SJSA1 (cell line): ENCODE measurements around the gene MAS1L. TPM values are rescaled to one million over a fixed set of nuclear protein-coding genes. Genes with fewer than 3 reads are reported as not detected.

ENCODE experiments used
- DNase-seq, 2 experiments: peaks; one replicate each; pipeline ENCODE4 v3.0.0-alpha.2; 2015 to 2020; ENCODE audit warnings: low spot score in 2 of 2, low read depth in 1 of 2
- H3K27ac ChIP-seq: fragments of 250-450 bp; sonication (Bioruptor Pico); 2 replicates; pipeline ENCODE4 v1.5.1; 2020; ENCODE audit warnings: mild to moderate bottlenecking, moderate library complexity
- H3K27me3 ChIP-seq: fragments of 250-450 bp; sonication (Bioruptor Pico); replicated peaks from 2 replicates; pipeline ENCODE4 v1.5.1; 2020; ENCODE audit warnings: mild to moderate bottlenecking, moderate library complexity
- H3K36me3 ChIP-seq: fragments of 250-450 bp; sonication (Bioruptor Pico); 2 replicates; pipeline ENCODE4 v1.5.1; 2020; ENCODE audit warnings: mild to moderate bottlenecking
- H3K4me1 ChIP-seq: fragments of 250-450 bp; sonication (Bioruptor Pico); replicated peaks from 2 replicates; pipeline ENCODE4 v1.6.1; 2021; ENCODE audit warnings: mild to moderate bottlenecking
- H3K4me3 ChIP-seq: fragments of 250-450 bp; sonication (Bioruptor Pico); 2 replicates; pipeline ENCODE4 v1.5.1; 2020; ENCODE audit warnings: mild to moderate bottlenecking
- H3K9me3 ChIP-seq: fragments of 250-450 bp; sonication (Bioruptor Pico); replicated peaks from 2 replicates; pipeline ENCODE4 v1.5.1; 2020; ENCODE audit warnings: mild to moderate bottlenecking
- total RNA-seq: library from RNA; depleted of rRNA; stranded (reverse); fragments of >200 nt; shearing (Covaris generic); gene quantifications from 2 replicates; pipeline ENCODE4 v1.2.3, GENCODE V29; 2014; rRNA removed

Gene MAS1L
- not detected in 2 replicates for total RNA-seq

DNA sequence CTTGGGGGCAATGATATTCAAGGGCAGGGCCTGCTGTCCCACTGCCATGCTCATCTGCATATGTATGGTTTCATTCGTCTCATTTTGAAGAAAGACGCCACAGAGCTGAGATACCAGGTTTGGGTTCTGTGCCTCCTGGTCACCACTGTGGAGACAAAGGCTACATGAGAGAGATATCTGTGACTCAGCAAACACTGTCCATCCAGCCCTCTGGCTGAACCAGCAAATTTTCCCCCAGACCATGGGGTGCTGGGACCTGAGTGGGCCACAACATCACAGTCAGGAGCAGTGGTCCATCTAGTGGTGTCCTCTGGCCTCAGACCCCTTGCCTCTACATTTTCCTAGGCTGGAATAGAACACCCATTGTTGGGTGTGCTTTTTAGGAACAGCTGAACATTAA is at the start of gene MAS1L:
Gene MAS1L, minus strand, starts transcription at position 297 of the 400 bp plus-strand sequence. Its CDS starts 54 bp downstream, at position 243.
- no peaks in the 10 kb centered on the region for H3K4me1 ChIP-seq
- no peaks in the 10 kb centered on the region for H3K36me3 ChIP-seq
- H3K27ac ChIP-seq: no peak within 1 kb of the TSS
- H3K9me3 ChIP-seq: no peaks in the 10 kb centered on the region
- no peaks in the 10 kb centered on the region; the same call in 1 of the 2 replicates for H3K27me3 ChIP-seq
- no peak for DNase-seq
- H3K4me3 ChIP-seq: no peak within 1 kb of the TSS

DNA sequence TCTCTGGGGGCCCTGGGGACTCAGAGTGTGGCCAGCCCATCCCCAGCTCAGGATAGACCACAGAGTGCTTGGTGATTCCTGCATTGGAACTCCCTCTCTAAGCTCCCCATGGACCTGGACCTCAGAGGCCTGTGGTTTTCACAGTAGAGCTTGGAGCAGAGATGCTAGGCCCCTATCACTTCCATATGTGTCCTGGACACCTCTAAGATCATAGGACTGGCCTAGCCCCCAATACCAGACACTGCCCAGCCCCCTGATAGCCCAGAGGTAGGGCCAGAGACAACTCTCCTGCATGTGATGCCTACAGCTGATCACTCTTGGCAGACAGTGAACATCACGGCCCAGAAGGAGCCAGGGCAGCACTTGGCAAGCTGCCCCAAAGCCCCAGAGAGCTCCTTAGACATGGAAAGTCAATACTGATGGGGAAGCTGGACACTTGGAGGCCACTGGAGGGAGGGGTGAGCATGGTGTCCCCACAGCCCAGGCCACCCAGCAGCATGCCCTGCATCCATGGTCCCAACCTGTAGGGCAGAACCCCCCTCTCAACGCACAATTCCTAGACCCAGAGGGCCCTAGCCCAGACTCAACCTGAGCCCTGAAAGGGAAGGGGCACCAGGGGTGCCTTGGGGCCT is 44.7 kb upstream of the MAS1L start:
- no peaks in the 10 kb centered on the region for H3K4me1 ChIP-seq

DNA sequence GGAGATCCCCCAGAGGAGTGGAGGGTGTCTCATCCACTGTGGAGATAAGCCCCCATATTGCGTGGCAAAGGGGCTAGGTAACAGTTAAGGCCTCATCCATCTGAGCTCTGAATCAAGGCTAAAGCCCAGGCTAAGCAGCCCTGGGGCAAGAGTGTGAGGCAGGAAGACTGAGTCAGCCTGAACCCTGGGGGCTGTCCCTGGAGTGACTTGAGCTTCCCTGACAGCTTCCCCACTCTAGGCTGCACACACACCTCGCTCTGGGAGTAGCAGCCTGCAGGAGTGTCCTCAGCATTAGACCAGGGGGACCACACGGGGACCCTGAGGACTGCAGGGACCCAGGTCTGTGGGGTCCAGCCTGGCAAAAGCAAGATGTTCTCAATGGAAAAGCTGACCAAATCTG is 43.9 kb upstream of the MAS1L start:
- DNase-seq: no peak
- no peak overlapping the region for H3K4me3 ChIP-seq
- H3K4me1 ChIP-seq: no peaks in the 10 kb centered on the region
- H3K27ac ChIP-seq: no peak overlapping the region
- H3K9me3 ChIP-seq: no peaks in the 10 kb centered on the region
- H3K36me3 ChIP-seq: no peaks in the 10 kb centered on the region
- no peaks in the 10 kb centered on the region; the same call in 1 of the 2 replicates for H3K27me3 ChIP-seq

More for the DNA sequence above, 44.7 kb upstream of the MAS1L start:
- Histone ChIP-seq H3K36me3 (no peaks in the 10 kb centered on the region), H3K4me3 (no peak overlapping the region), H3K27ac (no peak overlapping the region), H3K27me3 (no peaks in the 10 kb centered on the region; the same call in 1 of the 2 replicates), H3K9me3 (no peaks in the 10 kb centered on the region)
- DNase-seq: no peak

DNA sequence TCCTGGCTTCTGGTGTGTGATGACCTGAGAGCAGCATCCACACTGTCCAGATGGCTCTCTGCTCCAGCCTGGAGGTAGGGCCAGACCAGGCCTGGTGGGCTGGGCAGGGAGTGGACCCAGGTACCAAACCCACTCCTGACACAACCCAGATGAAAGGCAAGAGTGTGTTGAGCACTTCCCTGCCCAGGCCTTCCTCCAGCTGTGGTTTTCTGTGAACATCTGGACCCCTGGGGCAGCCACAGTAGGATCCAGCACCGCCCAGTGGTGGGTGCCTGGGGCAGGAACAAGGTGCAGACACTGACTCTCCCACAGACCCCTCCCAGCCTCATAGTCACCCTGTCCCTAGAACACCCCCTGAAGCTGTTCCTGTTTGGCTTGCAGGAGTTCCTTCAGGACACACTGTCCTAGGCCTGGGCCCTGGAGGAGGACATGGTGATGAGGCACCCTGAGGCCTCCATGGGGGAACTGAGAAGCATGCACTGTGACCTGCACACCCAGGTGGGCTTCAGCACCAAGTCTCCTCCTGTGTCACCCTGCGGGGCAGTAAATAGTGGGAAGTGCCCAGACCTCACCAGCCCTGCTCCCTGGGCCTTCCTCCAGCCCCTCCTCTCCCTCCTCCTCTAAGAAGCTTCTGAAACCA is 43.0 kb upstream of the MAS1L start:
- Histone ChIP-seq H3K36me3 (no peaks in the 10 kb centered on the region), H3K4me1 (no peaks in the 10 kb centered on the region), H3K4me3 (no peak overlapping the region), H3K9me3 (no peaks in the 10 kb centered on the region), H3K27ac (no peak overlapping the region), H3K27me3 (no peaks in the 10 kb centered on the region)
- no peak for DNase-seq

DNA sequence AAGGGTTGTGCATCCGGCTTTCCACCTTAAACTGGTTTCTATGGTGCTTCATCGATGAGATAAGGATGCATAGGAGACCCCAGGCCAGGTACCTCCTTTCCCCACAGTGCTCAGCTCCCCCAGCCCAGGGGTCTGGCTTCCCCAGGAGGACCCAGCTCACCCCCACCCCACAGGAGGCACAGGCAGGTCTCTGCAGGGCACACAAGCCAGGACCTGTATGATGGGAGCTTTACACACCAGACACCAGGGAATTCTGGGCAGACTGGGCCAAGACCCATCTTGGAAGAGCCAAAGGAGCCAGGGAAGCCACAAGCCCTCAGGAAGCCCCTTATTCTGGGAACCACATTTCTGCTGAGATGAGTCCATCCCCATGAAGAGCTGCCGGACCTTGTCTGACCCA is 42.2 kb upstream of the MAS1L start:
- DNase-seq: no peak
- H3K27ac ChIP-seq: no peak overlapping the region
- no peaks in the 10 kb centered on the region for H3K27me3 ChIP-seq
- H3K4me3 ChIP-seq: no peak overlapping the region
- H3K36me3 ChIP-seq: no peaks in the 10 kb centered on the region
- H3K9me3 ChIP-seq: no peaks in the 10 kb centered on the region
- H3K4me1 ChIP-seq: no peaks in the 10 kb centered on the region

- H3K36me3 ChIP-seq: no peaks in the 10 kb centered on the region
- H3K27ac ChIP-seq: no peak overlapping the region
- no peak overlapping the region for H3K4me3 ChIP-seq
- no peak for DNase-seq
- no peaks in the 10 kb centered on the region for H3K27me3 ChIP-seq
- no peaks in the 10 kb centered on the region for H3K9me3 ChIP-seq
- no peaks in the 10 kb centered on the region for H3K4me1 ChIP-seq
Measured at GRCh38 chr6:29528988-29529560, 41.3 kb upstream of the MAS1L start.

DNA sequence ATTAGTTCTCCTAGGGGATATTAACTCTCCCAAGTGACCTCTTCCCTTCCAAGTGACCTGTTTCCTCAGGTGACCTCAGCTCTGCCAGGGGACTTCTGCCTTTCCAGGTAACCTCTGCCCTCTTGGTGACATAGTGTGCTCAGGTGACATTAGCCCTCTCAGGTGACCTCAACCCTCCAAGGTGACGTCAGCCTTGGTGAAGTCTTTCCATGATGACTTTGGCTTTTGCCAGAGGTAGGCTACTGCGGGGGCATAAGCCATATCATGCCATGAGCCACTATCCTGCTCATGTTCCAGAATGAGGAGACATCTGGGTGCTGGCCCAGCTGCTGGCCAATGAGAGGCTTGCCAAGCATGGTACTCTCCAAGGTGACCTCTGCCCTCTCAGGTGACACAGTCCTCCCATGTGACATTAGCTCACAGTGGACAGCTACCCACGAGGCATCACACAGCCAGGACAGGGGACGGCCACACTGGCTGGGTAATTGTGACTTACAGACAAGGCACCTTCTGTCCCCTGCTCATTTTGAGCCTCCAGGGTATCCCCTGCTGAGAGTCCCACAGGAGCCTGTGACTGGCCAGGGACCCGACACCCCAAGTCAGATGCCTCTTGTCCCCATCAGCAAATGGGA is 40.7 kb upstream of the MAS1L start:
- H3K36me3 ChIP-seq: no peaks in the 10 kb centered on the region
- DNase-seq: no peak
- H3K4me3 ChIP-seq: no peak overlapping the region
- no peaks in the 10 kb centered on the region for H3K9me3 ChIP-seq
- no peaks in the 10 kb centered on the region for H3K4me1 ChIP-seq
- no peak overlapping the region for H3K27ac ChIP-seq
- H3K27me3 ChIP-seq: no peaks in the 10 kb centered on the region

DNA sequence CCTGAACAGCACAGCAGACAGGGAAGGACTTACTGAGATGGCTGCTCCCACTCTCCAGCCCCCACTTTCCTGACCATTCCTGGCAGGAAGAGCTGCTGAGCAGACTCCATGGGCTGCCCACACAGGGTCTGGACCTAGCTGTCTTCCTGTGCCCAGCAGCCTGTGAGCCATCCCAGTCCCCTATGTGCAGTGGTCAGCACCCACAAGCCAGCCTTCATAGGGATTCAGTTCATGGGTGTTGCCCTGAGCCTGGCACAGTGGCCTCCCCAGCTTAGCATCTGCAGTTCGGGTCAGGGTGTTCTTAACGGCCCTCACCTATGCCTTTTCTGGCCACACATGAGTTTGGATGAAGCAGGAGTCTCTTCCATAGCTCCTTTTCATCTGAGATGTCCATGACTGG is 39.8 kb upstream of the MAS1L start:
- Histone ChIP-seq H3K36me3 (no peaks in the 10 kb centered on the region), H3K27me3 (no peaks in the 10 kb centered on the region), H3K9me3 (no peaks in the 10 kb centered on the region), H3K4me1 (no peaks in the 10 kb centered on the region), H3K27ac (no peak overlapping the region), H3K4me3 (no peak overlapping the region)
- no peak for DNase-seq

DNA sequence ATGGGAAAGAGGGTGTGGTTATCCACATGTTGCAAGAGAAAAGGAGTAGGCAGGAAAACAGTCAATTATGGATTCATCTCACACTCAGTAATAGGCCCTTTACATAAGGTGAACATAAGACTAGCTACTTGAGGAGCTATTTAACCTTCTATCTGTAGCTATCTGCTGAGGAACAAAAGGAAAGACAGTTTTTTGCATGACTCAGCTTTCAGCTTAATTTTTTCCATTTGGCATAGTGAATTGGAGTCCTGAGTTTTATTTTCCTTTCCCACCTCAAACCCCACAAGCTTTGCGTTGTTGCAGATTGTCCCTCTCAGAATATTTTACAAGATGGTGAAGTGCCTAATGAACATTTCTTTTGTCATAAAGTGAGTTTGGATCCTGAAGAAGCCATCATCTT is 39.4 kb upstream of the MAS1L start:
- Histone ChIP-seq H3K9me3 (no peaks in the 10 kb centered on the region), H3K36me3 (no peaks in the 10 kb centered on the region), H3K27me3 (no peaks in the 10 kb centered on the region), H3K4me3 (no peak overlapping the region), H3K4me1 (no peaks in the 10 kb centered on the region), H3K27ac (no peak overlapping the region)
- DNase-seq: no peak

DNA sequence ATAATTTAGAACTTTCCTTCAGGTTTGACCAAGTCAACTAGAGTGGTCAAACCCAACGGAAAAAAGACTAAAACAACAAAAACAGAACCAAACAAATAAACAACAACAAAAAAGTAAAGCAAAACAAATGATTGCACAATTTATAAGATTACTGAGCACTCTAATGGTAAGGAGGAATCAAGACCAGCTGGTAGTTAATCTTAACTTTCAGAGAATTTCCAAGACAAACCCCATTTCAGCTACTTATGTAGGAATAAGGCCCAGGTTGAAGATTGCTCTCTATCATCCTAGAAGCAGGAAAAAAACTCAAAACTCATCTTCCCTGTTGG is 37.5 kb upstream of the MAS1L start:
- no peaks in the 10 kb centered on the region for H3K4me1 ChIP-seq
- no peak for DNase-seq
- no peak overlapping the region for H3K27ac ChIP-seq
- no peaks in the 10 kb centered on the region for H3K9me3 ChIP-seq
- no peak overlapping the region for H3K4me3 ChIP-seq
- H3K36me3 ChIP-seq: no peaks in the 10 kb centered on the region
- no peaks in the 10 kb centered on the region for H3K27me3 ChIP-seq

DNA sequence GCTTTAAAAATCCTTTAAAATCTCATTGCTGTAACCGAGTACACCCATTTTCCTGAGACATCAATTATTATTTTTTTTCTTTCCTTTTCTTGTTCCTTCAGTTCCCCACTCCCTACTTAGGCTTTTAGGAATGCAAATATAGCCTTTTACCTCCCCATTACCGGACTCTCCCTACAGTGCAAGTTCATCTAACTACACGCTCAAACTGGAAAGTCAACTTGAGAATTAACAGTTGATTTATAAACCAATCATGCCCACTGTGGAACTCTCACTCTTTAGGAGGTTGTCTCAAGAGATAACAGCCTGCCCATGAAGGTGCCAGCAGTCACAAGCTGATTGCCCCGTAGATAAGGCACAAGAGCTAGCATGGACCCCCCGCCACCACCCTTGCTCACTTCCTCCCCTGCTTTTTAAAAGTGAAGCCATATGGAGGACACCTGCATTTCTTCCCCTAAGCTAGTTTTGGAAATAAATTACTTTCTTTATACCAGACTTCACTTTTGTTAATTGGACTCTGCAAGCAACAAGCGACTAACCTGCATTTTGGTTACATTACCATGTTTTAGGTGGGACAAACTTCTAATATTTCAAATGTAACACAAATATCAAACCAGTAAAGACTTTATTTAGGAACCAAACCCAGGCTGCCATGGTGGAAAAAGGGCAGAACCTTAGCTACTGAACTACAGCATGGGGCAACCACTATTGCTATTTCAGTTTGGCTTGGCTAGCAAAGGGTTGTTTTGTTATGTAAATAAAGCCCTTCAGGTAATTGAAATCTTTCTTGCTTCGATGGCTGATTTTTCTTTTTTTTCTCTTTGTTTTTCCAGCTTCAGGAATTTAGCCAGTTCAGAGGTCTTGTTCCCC is 36.9 kb upstream of the MAS1L start:
- Histone ChIP-seq H3K36me3 (no peaks in the 10 kb centered on the region), H3K9me3 (no peaks in the 10 kb centered on the region), H3K4me3 (no peak overlapping the region), H3K4me1 (no peaks in the 10 kb centered on the region), H3K27me3 (no peaks in the 10 kb centered on the region), H3K27ac (no peak overlapping the region)
- DNase-seq: no peak

DNA sequence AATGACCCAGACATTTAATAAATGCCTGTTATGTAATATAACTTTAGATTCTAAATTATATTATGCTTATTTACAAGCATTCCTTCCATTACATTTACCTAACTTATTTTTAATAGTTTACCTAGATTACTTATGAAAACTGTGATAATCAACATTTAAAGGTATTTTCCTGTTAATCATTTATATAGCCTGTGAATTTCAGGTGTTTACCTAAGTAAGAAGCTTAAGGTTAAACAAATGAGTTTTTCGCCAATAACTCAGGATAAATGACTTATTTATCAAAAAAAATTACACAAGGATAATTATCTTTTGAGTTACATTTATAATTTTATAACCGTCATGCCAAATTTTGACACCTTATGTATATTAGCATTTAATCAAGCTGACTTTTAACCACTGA is 36.3 kb upstream of the MAS1L start:
- no peak overlapping the region for H3K4me3 ChIP-seq
- no peaks in the 10 kb centered on the region for H3K9me3 ChIP-seq
- DNase-seq: no peak
- no peaks in the 10 kb centered on the region for H3K27me3 ChIP-seq
- H3K27ac ChIP-seq: no peak overlapping the region
- H3K36me3 ChIP-seq: no peaks in the 10 kb centered on the region
- H3K4me1 ChIP-seq: no peaks in the 10 kb centered on the region

DNA sequence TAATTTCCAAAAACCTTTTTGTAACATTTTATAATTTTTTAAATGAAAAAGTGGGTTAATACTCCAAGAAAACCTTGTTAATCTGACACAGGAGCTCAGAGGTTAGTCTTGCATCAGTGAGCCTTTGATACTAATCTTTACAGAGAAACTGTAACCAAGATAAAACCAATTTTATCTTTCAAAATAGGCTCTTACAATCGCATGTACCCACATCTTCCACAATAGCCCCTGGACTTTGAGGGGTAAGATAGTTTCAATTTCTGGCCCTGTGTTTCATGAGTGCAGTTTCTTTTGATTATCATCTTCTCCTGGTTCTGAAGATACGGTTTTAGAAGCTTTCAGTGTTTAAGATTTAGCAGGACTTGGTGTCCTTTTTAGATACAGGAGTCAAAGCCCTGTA is 34.5 kb upstream of the MAS1L start:
- Histone ChIP-seq H3K9me3 (no peaks in the 10 kb centered on the region), H3K4me3 (no peak overlapping the region), H3K27me3 (no peaks in the 10 kb centered on the region), H3K4me1 (no peaks in the 10 kb centered on the region), H3K27ac (no peak overlapping the region), H3K36me3 (no peaks in the 10 kb centered on the region)
- DNase-seq: no peak
